ENCODE results near the gene MYH7. TPM values are rescaled to one million over a fixed set of nuclear protein-coding genes. Genes with fewer than 3 reads are reported as not detected.
"Not testable (repeated sequence)": the region's sequence is repeated elsewhere in the genome, so short reads cannot be mapped to it uniquely, and the experiment has no call there.

The MYH7 gene
- total RNA-seq, 1 donor from 2014 or later, result not detected

- TF ChIP-seq EZH2 (IDR thresholded peaks at IDR 0.05; ENCODE audit: insufficient read depth, low read length) (no peak), CTCF (IDR thresholded peaks at IDR 0.05; ENCODE audit: insufficient read depth, low read depth, low read length) (no peak)
- no peaks in the 10 kb centered on the region for H3K36me3 Mint-ChIP-seq (ENCODE audit: low read depth, unreplicated experiment)
- no peak overlapping the region for H3K27ac ChIP-seq (ENCODE audit: low read depth, low read length)
- H3K9me3 ChIP-seq (ENCODE audit: insufficient read depth, low read depth, low read length), result no peaks in the 10 kb centered on the region
- no peak overlapping the region for H2AFZ ChIP-seq (ENCODE audit: low read depth, low read length)
- H3K27ac Mint-ChIP-seq (ENCODE audit: unreplicated experiment), result no peak overlapping the region
- no peak for FAIRE-seq
- no peak overlapping the region for H3K4me2 ChIP-seq (ENCODE audit: low read length)
- DNase-seq (ENCODE audit: low read depth), result no peak
- H3K4me1 ChIP-seq (ENCODE audit: insufficient read depth, low read length), result no peaks in the 10 kb centered on the region
- no peaks in the 10 kb centered on the region for H3K79me2 ChIP-seq (ENCODE audit: insufficient read depth, low read length)
- no peak overlapping the region for H3K4me3 ChIP-seq (ENCODE audit: insufficient read depth, low read depth, low read length)
- H3K9ac ChIP-seq (ENCODE audit: low read length), result no peak overlapping the region
- peaks cover 69% of the 10 kb centered on the region for H3K27me3 Mint-ChIP-seq (ENCODE audit: low read depth, unreplicated experiment)
- no peaks in the 10 kb centered on the region for H4K20me1 ChIP-seq (ENCODE audit: insufficient read depth, low read length)
- no peaks in the 10 kb centered on the region for H3K4me1 Mint-ChIP-seq (ENCODE audit: low read depth, unreplicated experiment)
- H3K4me3 Mint-ChIP-seq (ENCODE audit: unreplicated experiment), result no peak overlapping the region
- no peaks in the 10 kb centered on the region for H3K27me3 ChIP-seq (ENCODE audit: insufficient read depth, low read length)
- no peaks in the 10 kb centered on the region for H3K36me3 ChIP-seq (ENCODE audit: insufficient read depth, low read length)
- H3K9me3 Mint-ChIP-seq (ENCODE audit: unreplicated experiment), result peaks cover 12% of the 10 kb centered on the region
These were observed 38.6 kb downstream of the MYH7 start for GRCh38 chr14:23396781-23397407.

GRCh38 chr14:23396126-23396525 is 39.3 kb downstream of the MYH7 start:
- H2AFZ ChIP-seq (ENCODE audit: low read depth, low read length), result no peak overlapping the region
- no peaks in the 10 kb centered on the region for H3K27me3 ChIP-seq (ENCODE audit: insufficient read depth, low read length)
- Mint-ChIP-seq H3K4me3 (ENCODE audit: unreplicated experiment) (no peak overlapping the region), H3K9me3 (ENCODE audit: unreplicated experiment) (peaks cover 9% of the 10 kb centered on the region), H3K36me3 (ENCODE audit: low read depth, unreplicated experiment) (no peaks in the 10 kb centered on the region), H3K27me3 (ENCODE audit: low read depth, unreplicated experiment) (peaks cover 67% of the 10 kb centered on the region), H3K27ac (ENCODE audit: unreplicated experiment) (no peak overlapping the region), H3K4me1 (ENCODE audit: low read depth, unreplicated experiment) (no peaks in the 10 kb centered on the region)
- H3K79me2 ChIP-seq (ENCODE audit: insufficient read depth, low read length), result no peaks in the 10 kb centered on the region
- H3K4me3 ChIP-seq (ENCODE audit: insufficient read depth, low read depth, low read length), result no peak overlapping the region
- DNase-seq (ENCODE audit: low read depth) (no peak), FAIRE-seq (no peak)
- no peaks in the 10 kb centered on the region for H3K9me3 ChIP-seq (ENCODE audit: insufficient read depth, low read depth, low read length)
- no peaks in the 10 kb centered on the region for H3K36me3 ChIP-seq (ENCODE audit: insufficient read depth, low read length)
- no peak overlapping the region for H3K4me2 ChIP-seq (ENCODE audit: low read length)
- no peak for TF ChIP-seq EZH2 (IDR thresholded peaks at IDR 0.05; ENCODE audit: insufficient read depth, low read length)
- TF ChIP-seq CTCF (IDR thresholded peaks at IDR 0.05; ENCODE audit: insufficient read depth, low read depth, low read length), result no peak
- no peaks in the 10 kb centered on the region for H4K20me1 ChIP-seq (ENCODE audit: insufficient read depth, low read length)
- no peak overlapping the region for H3K27ac ChIP-seq (ENCODE audit: low read depth, low read length)
- H3K4me1 ChIP-seq (ENCODE audit: insufficient read depth, low read length), result no peaks in the 10 kb centered on the region
- no peak overlapping the region for H3K9ac ChIP-seq (ENCODE audit: low read length)

- TF ChIP-seq CTCF (IDR thresholded peaks at IDR 0.05; ENCODE audit: insufficient read depth, low read depth, low read length) (no peak), EZH2 (IDR thresholded peaks at IDR 0.05; ENCODE audit: insufficient read depth, low read length) (no peak)
- H3K79me2 ChIP-seq (ENCODE audit: insufficient read depth, low read length), result no peaks in the 10 kb centered on the region
- H3K4me3 ChIP-seq (ENCODE audit: insufficient read depth, low read depth, low read length), result no peak overlapping the region
- DNase-seq (ENCODE audit: low read depth) (no peak), FAIRE-seq (no peak)
- no peak overlapping the region for H3K4me3 Mint-ChIP-seq (ENCODE audit: unreplicated experiment)
- peaks cover 64% of the 10 kb centered on the region for H3K27me3 Mint-ChIP-seq (ENCODE audit: low read depth, unreplicated experiment)
- H3K36me3 ChIP-seq (ENCODE audit: insufficient read depth, low read length), result no peaks in the 10 kb centered on the region
- H3K4me1 Mint-ChIP-seq (ENCODE audit: low read depth, unreplicated experiment), result no peaks in the 10 kb centered on the region
- H3K27me3 ChIP-seq (ENCODE audit: insufficient read depth, low read length), result peaks cover 3% of the 10 kb centered on the region
- no peaks in the 10 kb centered on the region for H4K20me1 ChIP-seq (ENCODE audit: insufficient read depth, low read length)
- H3K27ac Mint-ChIP-seq (ENCODE audit: unreplicated experiment), result no peak overlapping the region
- H3K9me3 Mint-ChIP-seq (ENCODE audit: unreplicated experiment), result peaks cover 3% of the 10 kb centered on the region
- no peak overlapping the region for H3K4me2 ChIP-seq (ENCODE audit: low read length)
- H2AFZ ChIP-seq (ENCODE audit: low read depth, low read length), result no peak overlapping the region
- no peaks in the 10 kb centered on the region for H3K9me3 ChIP-seq (ENCODE audit: insufficient read depth, low read depth, low read length)
- no peak overlapping the region for H3K27ac ChIP-seq (ENCODE audit: low read depth, low read length)
- no peaks in the 10 kb centered on the region for H3K36me3 Mint-ChIP-seq (ENCODE audit: low read depth, unreplicated experiment)
- H3K9ac ChIP-seq (ENCODE audit: low read length), result no peak overlapping the region
- no peaks in the 10 kb centered on the region for H3K4me1 ChIP-seq (ENCODE audit: insufficient read depth, low read length)
These were observed 42.8 kb downstream of the MYH7 start for GRCh38 chr14:23392613-23393012.

- peaks cover 55% of the 10 kb centered on the region for H3K27me3 Mint-ChIP-seq (ENCODE audit: low read depth, unreplicated experiment)
- not testable (repeated sequence) for H3K79me2 ChIP-seq (ENCODE audit: insufficient read depth, low read length); H3K27ac Mint-ChIP-seq (ENCODE audit: unreplicated experiment); H3K4me1 ChIP-seq (ENCODE audit: insufficient read depth, low read length); H3K9ac ChIP-seq (ENCODE audit: low read length); DNase-seq (ENCODE audit: low read depth); H3K4me2 ChIP-seq (ENCODE audit: low read length); H3K4me1 Mint-ChIP-seq (ENCODE audit: low read depth, unreplicated experiment); H2AFZ ChIP-seq (ENCODE audit: low read depth, low read length); H3K4me3 ChIP-seq (ENCODE audit: insufficient read depth, low read depth, low read length); H3K4me3 Mint-ChIP-seq (ENCODE audit: unreplicated experiment); H4K20me1 ChIP-seq (ENCODE audit: insufficient read depth, low read length); H3K36me3 Mint-ChIP-seq (ENCODE audit: low read depth, unreplicated experiment); H3K27ac ChIP-seq (ENCODE audit: low read depth, low read length); H3K9me3 ChIP-seq (ENCODE audit: insufficient read depth, low read depth, low read length); H3K36me3 ChIP-seq (ENCODE audit: insufficient read depth, low read length); FAIRE-seq; H3K9me3 Mint-ChIP-seq (ENCODE audit: unreplicated experiment); H3K27me3 ChIP-seq (ENCODE audit: insufficient read depth, low read length)
These were observed 45.6 kb downstream of the MYH7 start for GRCh38 chr14:23389871-23390270.

Data from astrocyte (in vitro differentiated cells and primary cell).